Panc1 (cell line): Measurements from ENCODE around the gene LDLRAD4. TPM values are rescaled to one million over a fixed set of nuclear protein-coding genes. Genes with fewer than 3 reads are reported as not detected.

Experiments
- ATAC-seq: fragments of 200-7000 bp; cut with Tn5 transposase; 2 replicates; pipeline ENCODE4 v1.9.1; 2020; ENCODE audit warnings: mild to moderate bottlenecking, moderate library complexity
- BruUV-seq: library from RNA; stranded (reverse); fragments of 400-500 nt; replicated peaks from 2 replicates; lab custom pipeline; 2021; lab: Mats Ljungman, UMichigan
- CTCF ChIA-PET: fragments of 300-600 bp; sonication (Branson Sonifier 250); formaldehyde crosslinking; loops from one replicate; lab custom pipeline; 2022; ENCODE audit warnings: antibody characterized with exemption; lab: Charles Lee
- POLR2A ChIA-PET: fragments of 300-600 bp; sonication (Branson Sonifier 250); formaldehyde crosslinking; loops from one replicate; lab custom pipeline; 2022; ENCODE audit warnings: antibody characterized with exemption; lab: Charles Lee
- DNase-seq: peaks from one replicate; pipeline ENCODE4 v3.0.0-alpha.2; 2010; ENCODE audit warnings: low read depth, low spot score
- H3K27ac ChIP-seq: 2 replicates; pipeline ENCODE4 v1.5.1; 2011; ENCODE audit warnings: mild to moderate bottlenecking, low read length, inconsistent platforms
- H3K27me3 ChIP-seq: fragments of 200-500 bp; sonication (Bioruptor generic); 2 replicates; pipeline ENCODE4 v1.6.0; 2014; ENCODE audit warnings: low read length, inconsistent platforms; ENCODE audit not compliant: control insufficient read depth, insufficient read depth
- H3K36me3 ChIP-seq: fragments of 200-500 bp; sonication (Bioruptor generic); 2 replicates; pipeline ENCODE4 v1.5.1; 2014; ENCODE audit warnings: inconsistent platforms, mild to moderate bottlenecking, low read length, moderate library complexity; ENCODE audit not compliant: control insufficient read depth, insufficient read depth
- H3K4me1 ChIP-seq: 2 replicates; pipeline ENCODE4 v1.5.1; 2011; ENCODE audit warnings: inconsistent platforms, mild to moderate bottlenecking, low read length, moderate library complexity; ENCODE audit not compliant: control insufficient read depth, insufficient read depth
- H3K4me3 ChIP-seq, 2 experiments: 2 replicates each; pipeline ENCODE4 v1.5.1; 2011 to 2012; ENCODE audit warnings: low read depth in 2 of 2, low read length in 2 of 2, mild to moderate bottlenecking in 2 of 2, inconsistent platforms in 1 of 2, moderate library complexity in 1 of 2
- H3K9me3 ChIP-seq: fragments of 200-500 bp; sonication (Bioruptor generic); 2 replicates; pipeline ENCODE4 v1.5.1; 2014; ENCODE audit warnings: low read depth, mild to moderate bottlenecking, inconsistent platforms, low read length, moderate library complexity; ENCODE audit not compliant: control insufficient read depth, insufficient read depth
- CTCF ChIP-seq: fragments of 450-650 bp; IDR thresholded peaks from 2 replicates; pipeline ENCODE4 v1.5.1; 2017; ENCODE audit warnings: mild to moderate bottlenecking
- POLR2AphosphoS5 ChIP-seq: IDR thresholded peaks from 2 replicates; pipeline ENCODE4 v1.6.1; 2012; ENCODE audit warnings: mild to moderate bottlenecking, low read depth, low read length, moderate library complexity
- SIN3A ChIP-seq: IDR thresholded peaks from 2 replicates; pipeline ENCODE4 v1.6.1; 2012; ENCODE audit warnings: low read depth, mild to moderate bottlenecking, low read length, moderate library complexity, borderline replicate concordance; ENCODE audit not compliant: insufficient read depth
- TCF7L2 ChIP-seq: IDR thresholded peaks from 2 replicates; pipeline ENCODE4 v1.6.1; 2011; ENCODE audit warnings: mild to moderate bottlenecking, low read depth, low read length, inconsistent platforms
- in situ Hi-C: cut with HindIII; loops from 2 replicates; pipeline ENCODE4 v1.10.0; 2016; ENCODE audit warnings: low sequenced_read_pairs, low pct_unique_long_range_greater_than_20kb
- intact Hi-C: fragments of 100-400 bp; cut with micrococcal nuclease; formaldehyde crosslinking; loops from one replicate; pipeline ENCODE4 v1.10.0; 2022; ENCODE audit not compliant: unreplicated experiment
- total RNA-seq: library from RNA; stranded (reverse); gene quantifications from one replicate; pipeline ENCODE4 v1.2.1, GENCODE V29; 2021; ENCODE audit not compliant: unreplicated experiment
- TF ChIP-seq, protein P1 (sequence below), 2 experiments: IDR thresholded peaks; 2 replicates each; pipeline ENCODE4 v1.6.1; 2011 to 2012; ENCODE audit warnings: low read depth in 2 of 2, control low read depth in 1 of 2, low read length in 1 of 2, mild to moderate bottlenecking in 1 of 2, moderate library complexity in 1 of 2; ENCODE audit not compliant: insufficient read depth in 1 of 2

The LDLRAD4 gene
- total RNA-seq, 1 experiment from 2014 or later, result 0.28 TPM

GRCh38 chr18:13612196-13612997 lies 393.8 kb downstream of the LDLRAD4 start:
- DNase-seq, result no peak
- H3K27me3 ChIP-seq, result peaks cover 8% of the 10 kb centered on the region; the same call in 1 of the 2 replicates
- H3K27ac ChIP-seq, result no peak overlapping the region
- in situ Hi-C loops (no loop called here), intact Hi-C loops (no loop called here)
- ATAC-seq, result peak; percentile 53; the same call in 1 of the 2 replicates
- BruUV-seq, result no TSS peak
- no peaks in the 10 kb centered on the region for H3K4me1 ChIP-seq
- TF ChIP-seq TCF7L2 (no peak), CTCF (no peak), SIN3A (no peak), POLR2AphosphoS5 (no peak)
- TF ChIP-seq, protein P1, sequence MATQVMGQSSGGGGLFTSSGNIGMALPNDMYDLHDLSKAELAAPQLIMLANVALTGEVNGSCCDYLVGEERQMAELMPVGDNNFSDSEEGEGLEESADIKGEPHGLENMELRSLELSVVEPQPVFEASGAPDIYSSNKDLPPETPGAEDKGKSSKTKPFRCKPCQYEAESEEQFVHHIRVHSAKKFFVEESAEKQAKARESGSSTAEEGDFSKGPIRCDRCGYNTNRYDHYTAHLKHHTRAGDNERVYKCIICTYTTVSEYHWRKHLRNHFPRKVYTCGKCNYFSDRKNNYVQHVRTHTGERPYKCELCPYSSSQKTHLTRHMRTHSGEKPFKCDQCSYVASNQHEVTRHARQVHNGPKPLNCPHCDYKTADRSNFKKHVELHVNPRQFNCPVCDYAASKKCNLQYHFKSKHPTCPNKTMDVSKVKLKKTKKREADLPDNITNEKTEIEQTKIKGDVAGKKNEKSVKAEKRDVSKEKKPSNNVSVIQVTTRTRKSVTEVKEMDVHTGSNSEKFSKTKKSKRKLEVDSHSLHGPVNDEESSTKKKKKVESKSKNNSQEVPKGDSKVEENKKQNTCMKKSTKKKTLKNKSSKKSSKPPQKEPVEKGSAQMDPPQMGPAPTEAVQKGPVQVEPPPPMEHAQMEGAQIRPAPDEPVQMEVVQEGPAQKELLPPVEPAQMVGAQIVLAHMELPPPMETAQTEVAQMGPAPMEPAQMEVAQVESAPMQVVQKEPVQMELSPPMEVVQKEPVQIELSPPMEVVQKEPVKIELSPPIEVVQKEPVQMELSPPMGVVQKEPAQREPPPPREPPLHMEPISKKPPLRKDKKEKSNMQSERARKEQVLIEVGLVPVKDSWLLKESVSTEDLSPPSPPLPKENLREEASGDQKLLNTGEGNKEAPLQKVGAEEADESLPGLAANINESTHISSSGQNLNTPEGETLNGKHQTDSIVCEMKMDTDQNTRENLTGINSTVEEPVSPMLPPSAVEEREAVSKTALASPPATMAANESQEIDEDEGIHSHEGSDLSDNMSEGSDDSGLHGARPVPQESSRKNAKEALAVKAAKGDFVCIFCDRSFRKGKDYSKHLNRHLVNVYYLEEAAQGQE (IDR thresholded peaks at IDR 0.05; ENCODE audit: insufficient read depth in 1 of 2, low read depth in 2 of 2, low read length in 1 of 2), result no peak
- no peaks in the 10 kb centered on the region for H3K9me3 ChIP-seq
- CTCF ChIA-PET, result no interaction called here
- POLR2A ChIA-PET, result interaction anchor here (0.6 kb wide), 1 partner anchor 13 kb away, joined by 13 read pairs; no protein-coding TSS in a partner anchor
- peak overlapping the region in 1 of 2 experiments; percentile 20; a peak in 2 of 4 replicates for H3K4me3 ChIP-seq
- H3K36me3 ChIP-seq, result no peaks in the 10 kb centered on the region

DNA sequence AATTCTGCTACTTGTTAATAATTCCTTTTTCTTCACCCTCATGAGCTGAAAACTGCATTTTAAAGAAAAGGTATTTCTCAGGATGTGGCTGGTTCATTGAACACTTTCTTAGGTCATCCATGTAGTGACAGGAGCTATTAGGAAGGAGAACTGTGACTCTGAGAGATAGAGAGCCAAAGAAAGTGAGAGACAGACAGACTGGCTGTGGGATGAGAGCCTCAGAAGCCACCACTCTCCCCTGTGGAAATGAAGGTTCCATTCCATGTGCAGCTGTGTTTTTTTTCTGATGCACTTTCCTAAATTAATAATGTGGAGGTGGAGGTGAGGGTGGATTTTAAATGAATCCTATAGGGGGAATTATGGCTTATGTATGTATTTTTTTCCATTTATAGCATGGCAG lies 394.5 kb downstream of the LDLRAD4 start:
- POLR2A ChIA-PET, result no interaction called here
- no peaks in the 10 kb centered on the region for H3K4me1 ChIP-seq
- peaks cover 8% of the 10 kb centered on the region; the same call in 1 of the 2 replicates for H3K27me3 ChIP-seq
- in situ Hi-C loops, result no loop called here
- no peak overlapping the region for H3K4me3 ChIP-seq
- CTCF ChIA-PET, result no interaction called here
- DNase-seq (no peak), ATAC-seq (no peak)
- no TSS peak for BruUV-seq
- H3K36me3 ChIP-seq, result no peaks in the 10 kb centered on the region
- intact Hi-C loops, result no loop called here
- no peaks in the 10 kb centered on the region for H3K9me3 ChIP-seq
- no peak overlapping the region for H3K27ac ChIP-seq
- TF ChIP-seq POLR2AphosphoS5 (no peak), SIN3A (no peak), TCF7L2 (no peak), CTCF (no peak)
- TF ChIP-seq, protein P1 (IDR thresholded peaks at IDR 0.05; ENCODE audit: insufficient read depth in 1 of 2, low read depth in 2 of 2, low read length in 1 of 2), result no peak
